Measurements from ENCODE around the gene BEST4. TPM values are rescaled to one million over a fixed set of nuclear protein-coding genes. Genes with fewer than 3 reads are reported as not detected.
"Not testable (repeated sequence)": the region's sequence is repeated elsewhere in the genome, so short reads cannot be mapped to it uniquely, and the experiment has no call there.

The BEST4 gene
- total RNA-seq, 1 experiment from 2014 or later = 0.05 TPM

DNA sequence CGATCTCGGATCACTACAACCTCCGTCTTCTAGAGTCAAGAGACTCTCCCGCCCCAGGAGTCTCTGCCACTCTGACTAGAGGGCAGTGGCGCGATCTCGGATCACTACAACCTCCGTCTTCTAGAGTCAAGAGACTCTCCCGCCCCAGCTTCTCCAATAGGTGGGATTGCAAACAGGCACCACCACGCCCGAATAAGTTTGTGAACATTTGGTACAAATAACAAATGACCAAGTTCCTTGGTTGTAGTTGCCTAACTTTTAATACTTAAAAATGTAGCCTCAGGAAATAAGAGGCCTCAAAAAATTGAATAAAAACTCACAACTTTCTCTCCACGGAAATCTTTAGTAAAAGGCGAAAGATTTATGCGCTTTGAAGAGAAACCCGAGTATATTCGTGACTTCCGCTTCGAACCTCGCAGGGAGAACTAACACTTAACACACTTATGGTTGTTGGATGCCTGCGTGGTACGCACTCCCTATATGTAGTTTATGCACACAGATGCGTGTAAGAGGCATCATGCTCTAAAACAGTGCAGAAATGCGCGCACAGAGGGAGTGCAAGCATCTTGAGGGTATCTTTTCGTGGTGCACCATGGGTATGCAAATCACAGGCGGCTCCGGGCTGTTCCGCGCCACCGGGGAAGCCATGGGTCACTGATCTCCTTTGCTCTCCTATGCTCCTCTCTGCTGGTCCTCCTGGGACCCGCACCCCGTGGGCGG lies 31.8 kb upstream of the BEST4 start:
- peak; percentile 77 for DNase-seq (ENCODE audit: low spot score)

DNA sequence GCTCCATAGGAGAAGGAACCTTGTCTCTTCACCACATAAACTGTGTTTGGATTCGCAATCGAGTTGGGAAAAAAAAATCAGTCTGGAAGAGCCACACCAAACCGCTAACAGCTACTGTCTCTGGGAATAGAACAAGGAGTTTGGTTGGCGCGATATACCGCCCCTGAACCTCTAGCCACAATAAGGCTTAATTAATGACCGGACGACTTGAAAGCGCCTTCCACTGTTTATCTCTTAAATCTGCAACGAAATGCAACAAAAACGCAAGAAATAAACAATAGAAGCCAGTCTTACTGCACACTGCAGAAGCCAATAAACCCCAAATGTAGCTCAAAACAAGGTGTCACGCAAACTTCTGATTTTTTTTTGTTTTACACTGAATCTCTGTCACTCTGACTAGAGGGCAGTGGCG lies 31.2 kb upstream of the BEST4 start:
- no peak for DNase-seq (ENCODE audit: low spot score)

DNA sequence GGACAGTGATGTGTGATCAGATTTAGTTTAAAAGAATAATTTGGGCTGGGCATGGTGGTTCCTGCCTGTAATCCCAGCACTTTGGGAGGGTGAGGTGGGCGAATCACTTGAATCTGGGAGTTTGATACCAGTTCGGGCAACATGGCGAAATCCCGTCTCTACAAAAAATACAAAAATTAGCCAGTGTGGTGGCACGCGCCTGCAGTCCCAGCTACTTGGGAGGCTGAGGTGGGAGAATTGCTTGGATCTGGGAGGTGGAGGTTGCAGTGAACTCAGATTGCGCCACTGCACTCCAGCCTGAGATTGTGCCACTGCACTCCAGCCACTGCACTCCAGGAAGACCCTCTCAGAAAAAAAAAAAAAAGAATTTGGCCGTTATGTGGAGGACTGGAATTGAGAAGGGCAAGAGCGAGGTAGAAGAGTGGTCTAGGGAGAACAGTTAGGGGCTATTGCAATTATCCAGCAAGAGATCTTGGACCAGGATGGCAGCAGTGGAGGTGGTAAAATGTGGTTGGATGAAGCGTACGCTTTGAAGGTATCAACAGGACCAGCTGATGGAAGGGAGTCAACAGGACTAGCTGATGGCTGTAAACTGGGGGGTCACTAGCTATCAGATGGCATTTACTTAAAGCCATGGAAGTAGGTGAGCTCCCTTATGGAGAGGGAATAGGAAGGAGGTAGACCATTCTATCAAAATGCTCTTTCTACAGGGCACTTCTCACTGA lies 30.0 kb upstream of the BEST4 start:
- DNase-seq (ENCODE audit: low spot score) = no peak

DNA sequence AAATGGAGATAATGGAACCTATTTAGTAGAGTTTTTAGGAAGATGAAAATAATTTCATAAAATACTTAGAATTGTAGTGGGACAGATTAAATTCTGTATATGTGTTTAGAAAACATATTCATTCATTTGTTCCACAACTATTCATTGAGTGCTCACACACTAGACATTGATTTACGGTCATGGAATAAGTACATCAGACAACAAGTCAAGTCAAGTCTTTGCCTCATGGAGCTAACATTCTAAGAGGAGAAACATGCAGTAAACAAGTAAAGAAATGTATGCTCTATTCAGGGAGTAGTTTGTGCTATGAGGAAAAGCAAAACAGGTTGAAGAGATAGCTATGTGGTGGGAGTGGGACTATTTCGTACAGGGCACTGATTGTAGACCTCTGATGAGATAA lies 29.3 kb upstream of the BEST4 start:
- no peak for DNase-seq (ENCODE audit: low spot score)

DNA sequence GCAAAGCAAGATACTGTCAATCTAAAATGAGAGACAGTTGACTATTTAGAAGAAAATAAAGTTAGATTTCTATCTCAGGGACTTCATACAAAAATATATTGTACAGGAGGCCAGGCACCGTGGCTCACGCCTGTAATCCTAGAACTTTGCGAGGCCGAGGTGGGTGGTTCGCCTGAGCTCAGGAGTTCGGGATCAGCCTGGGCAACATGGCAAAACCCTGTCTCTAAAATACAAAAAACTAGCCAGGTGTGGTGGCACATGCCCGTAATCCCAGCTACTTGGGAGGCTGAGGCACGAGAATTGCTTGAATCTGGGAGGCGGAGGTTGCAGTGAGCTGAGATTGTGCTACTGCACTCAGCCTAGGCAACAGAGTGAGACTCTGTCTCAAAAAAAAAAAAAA lies 28.0 kb upstream of the BEST4 start:
- not testable (repeated sequence) for DNase-seq (ENCODE audit: low spot score)

DNA sequence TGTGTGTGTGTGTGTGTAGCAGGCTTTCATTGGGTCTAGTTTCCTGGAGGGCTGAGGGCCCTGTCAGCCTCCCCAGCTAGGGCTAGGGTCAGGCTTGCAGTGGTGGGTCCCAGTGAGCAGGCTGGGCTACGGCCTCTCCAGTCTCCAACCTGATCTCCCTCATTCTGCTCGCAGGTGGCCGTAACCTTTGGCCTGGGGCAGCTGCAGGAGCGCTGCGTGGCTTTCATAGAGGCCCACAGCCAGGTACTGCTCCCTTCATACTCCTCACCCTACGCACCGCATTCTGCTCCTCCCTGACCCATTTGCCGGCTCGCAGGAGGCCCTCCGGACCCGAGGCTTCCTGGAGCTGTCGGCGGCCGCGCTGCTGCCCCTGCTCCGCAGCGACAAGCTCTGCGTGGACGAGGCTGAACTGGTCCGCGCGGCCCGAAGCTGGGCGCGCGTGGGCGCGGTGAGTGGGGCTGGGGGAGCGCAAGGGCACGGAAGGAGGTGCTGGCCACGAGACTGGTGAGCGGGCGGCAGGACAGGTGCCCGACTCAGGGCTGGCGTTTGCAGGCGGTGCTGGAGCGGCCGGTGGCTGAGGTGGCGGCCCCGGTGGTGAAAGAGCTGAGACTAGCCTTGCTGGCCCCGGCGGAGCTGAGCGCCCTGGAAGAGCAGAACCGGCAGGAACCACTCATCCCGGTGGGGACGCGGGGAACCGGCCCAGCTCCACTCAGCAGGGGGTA lies 25.0 kb upstream of the BEST4 start:
- DNase-seq (ENCODE audit: low spot score) = no peak

DNA sequence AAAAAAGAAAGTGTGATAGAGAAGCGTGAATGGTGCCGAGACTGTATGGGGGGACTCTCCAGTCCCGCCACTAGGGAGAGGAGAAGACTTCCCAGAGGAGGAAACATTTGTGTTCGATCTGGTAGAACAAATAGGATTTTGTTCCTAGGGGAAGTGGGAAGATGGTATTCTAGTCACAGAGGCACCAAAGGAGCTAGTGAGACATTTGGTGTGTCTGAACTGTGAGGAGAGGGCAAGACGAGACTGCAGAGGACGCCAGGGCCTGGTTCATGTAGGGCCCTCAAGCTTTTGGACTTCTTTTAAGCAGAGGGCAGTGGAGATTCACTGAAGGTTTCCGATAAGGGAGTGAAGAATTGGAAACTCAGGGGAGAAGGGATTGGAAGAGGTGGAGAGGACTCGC lies 23.3 kb upstream of the BEST4 start:
- no peak for DNase-seq (ENCODE audit: low spot score)

DNA sequence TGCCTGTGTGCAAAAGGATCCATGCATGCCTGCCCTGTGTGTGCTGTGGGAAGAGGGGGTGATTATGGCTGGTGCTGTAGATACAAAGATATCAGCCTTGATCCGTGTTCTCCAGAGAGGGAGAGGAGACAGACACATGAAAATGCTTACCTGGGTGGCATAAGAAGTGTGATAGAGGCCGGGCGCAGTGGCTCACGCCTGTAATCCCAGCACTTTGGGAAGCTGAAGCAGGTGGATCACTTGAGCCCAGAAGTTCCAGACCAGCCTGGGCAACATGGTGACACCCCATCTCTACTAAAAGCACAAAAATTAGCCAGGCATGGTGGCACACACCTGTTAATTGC lies 22.8 kb upstream of the BEST4 start:
- DNase-seq (ENCODE audit: low spot score) = not testable (repeated sequence)

DNA sequence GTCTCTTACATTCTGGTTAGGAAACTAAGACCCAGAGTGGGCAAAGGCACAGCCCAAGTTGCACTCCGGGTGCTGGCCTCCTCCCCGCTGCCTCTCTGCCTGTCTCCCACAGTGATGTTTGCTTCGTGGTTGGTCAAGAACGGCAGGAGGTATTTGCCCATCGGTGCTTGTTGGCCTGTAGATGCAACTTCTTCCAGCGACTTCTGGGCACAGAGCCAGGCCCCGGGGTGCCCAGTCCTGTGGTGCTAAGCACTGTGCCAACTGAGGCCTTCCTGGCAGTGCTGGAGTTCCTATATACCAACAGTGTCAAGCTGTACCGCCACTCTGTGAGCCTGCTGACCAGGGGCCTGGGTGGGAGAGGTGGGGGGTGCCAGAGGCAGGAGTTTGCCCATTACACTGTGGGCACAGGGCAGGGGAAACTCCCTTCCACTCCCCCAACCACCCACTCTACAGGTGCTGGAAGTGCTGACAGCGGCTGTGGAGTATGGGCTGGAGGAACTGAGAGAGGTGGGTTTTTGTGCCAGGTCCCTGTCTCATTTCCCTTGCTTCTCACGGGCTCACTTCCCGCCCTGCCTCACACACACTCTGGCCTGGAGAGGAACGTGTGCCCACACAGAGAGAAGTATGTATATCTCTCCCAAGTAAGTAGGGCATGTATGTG lies 22.3 kb upstream of the BEST4 start:
- peak; percentile 49 for DNase-seq (ENCODE audit: low spot score)

DNA sequence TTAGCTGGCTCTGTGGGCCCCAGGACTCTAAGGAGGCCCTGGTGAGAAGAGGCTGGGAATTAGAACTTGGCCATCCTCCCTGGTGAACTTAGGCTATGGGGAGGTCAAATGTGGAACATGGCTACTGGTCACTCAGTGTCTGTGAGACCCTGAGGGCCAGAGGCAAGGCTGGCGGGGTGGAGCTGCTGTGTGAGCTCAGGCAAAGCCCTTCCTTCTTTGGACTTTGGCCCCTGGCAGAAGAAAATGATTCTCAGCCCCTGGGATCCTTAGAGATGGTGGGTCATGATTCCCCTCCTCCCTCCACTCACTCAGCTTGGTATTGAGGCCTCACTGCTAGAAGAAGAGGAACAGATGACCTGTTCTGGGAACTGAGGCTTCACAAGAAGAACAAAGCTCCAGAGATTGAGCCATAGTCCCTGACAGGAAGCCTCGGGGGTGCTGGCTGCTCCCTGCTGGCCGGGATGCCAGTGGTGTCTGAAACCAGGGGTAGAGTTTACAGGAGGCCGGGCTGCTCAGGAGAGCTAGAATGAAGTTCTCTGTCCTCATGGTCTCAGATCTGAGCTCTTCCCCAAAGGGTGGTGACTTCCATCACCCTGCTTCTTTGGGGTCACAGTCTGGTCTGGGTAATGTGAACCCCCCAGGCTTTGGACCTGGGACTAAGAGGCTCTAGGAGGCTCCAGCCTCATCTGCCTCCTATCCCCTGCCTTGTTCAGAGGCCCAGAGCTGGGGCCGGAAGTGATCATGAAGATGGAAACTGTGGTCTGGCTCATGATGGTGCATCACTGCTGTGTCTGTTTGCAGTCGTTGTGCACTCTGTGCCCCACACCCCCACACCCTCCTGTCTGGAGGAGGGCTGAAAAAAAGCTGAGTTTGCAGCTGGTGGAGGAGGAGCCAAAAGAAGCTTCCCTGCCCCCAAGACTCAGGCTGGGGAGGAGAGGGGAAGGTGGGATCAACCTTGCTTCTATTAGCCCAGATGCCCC lies 21.3 kb upstream of the BEST4 start:
- DNase-seq (ENCODE audit: low spot score) = peak; percentile 35

DNA sequence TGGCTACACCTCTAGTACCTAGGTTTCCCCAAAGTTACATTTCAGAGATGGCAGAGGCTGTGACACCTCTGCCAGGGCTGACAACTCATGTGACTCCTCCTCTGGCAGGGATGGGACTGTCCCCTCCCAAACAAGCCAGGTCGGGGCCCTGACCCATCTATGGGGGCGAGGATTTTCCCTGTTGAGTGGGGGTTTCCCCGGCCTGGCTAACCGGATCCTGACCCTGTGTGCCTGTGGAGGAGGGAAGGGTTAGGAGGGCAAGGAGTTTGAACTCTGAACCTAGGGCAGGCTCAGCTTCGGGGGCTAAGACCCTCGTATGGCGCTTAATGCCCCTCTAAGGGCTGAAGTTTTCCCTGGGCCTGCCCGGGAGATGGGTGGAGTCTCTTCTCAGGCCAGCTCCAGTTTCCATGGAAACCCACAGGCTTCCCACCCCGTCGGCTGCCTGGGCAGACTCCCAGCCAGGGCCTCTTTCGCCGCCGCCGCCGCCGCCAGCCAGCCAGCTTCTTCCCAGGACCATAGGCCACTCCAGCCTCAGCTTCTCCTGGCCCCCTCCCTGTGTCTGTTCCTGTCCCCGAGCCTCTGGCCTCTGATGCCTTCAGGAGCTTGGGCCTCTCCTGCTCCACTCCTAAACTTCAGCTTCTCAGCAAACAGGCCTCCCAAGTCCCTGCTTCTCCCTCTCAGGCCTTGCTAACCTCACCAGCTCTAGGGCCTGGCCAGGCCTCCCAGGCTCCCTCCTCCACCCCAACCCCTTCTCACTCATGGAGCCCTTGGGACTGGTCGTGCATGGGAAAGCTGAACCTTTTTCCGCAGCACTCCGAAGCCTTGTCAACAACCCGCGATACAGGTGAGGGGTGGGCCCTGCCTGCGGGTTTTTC lies 20.3 kb upstream of the BEST4 start, which contains the start of gene BTBD19:
Gene BTBD19 (plus strand): TSS at position 461 of the 875 bp plus-strand sequence. CDS start 298 bp downstream, at position 759.
- DNase-seq (ENCODE audit: low spot score) = peak; percentile 79

DNA sequence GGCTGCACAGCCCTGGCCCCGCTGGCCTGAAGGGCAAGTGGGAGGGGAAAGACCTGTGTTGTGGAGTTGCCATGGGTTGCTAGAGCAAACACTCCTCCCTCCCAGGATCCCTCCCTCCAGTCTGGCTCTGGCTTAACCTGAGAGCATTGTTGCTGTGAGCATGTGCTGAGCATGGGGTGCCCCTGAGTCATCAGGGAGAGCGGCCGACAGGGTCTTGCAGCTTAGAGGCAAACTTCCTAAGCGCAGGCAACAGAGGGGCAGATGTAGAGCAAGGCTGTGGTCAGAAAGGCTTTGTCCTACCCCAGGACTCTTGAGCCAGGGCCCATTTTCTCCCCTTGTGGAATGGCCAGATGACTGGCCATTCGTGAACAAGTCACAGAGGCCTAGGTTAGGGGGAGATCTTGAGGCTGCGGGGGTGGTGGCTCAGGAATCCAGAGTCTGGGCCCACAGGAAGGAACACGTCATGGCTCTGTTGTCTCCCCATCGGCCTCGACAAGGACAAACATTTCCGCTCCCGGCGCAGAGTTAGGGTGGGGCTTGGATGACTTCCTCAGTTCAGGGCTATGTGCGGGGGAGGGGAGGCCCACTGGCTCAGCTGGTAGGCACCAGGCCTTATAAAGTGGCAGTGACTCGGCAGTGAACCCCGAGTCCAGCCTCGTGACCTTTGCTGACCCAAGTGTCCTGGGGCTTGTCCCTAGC lies 19.5 kb upstream of the BEST4 start:
- peak; percentile 99 for DNase-seq (ENCODE audit: low spot score)

DNA sequence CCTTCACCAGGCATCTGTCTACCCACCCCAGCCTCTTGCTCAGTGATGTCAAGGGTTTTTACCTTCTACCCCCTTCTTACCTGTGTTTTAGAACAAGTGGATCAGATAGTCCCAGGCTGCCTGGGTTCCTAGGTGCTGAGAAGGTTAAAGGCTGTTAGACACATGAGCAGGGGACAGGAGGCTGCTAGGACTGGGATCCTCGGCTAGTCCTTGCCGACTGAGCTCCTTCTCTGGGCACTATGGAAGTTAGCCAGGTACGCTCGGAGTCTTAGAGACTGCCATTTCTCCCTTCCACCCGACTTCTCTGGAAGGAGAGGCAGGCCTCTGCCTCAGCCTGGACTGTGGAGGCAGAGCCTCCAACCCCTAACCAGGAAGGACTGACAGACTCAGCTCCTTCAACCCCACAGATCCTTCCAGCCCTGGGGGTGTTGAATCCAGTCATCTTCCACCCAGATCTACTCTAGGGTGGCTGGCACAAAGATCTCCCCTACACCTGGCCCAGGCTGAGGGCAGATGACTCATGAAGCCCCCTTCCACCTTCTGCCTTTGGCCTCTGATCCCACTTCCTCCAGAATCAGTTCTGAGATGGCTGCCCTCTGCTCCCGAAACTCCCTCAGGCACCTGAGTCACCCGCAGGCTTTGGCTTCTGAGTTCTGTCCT lies 18.9 kb upstream of the BEST4 start, which contains the start of gene DYNLT4:
Gene DYNLT4 (minus strand): TSS at position 648 of the 660 bp plus-strand sequence. CDS start 683 bp downstream, outside the sequence.
- no peak for DNase-seq (ENCODE audit: low spot score)

DNA sequence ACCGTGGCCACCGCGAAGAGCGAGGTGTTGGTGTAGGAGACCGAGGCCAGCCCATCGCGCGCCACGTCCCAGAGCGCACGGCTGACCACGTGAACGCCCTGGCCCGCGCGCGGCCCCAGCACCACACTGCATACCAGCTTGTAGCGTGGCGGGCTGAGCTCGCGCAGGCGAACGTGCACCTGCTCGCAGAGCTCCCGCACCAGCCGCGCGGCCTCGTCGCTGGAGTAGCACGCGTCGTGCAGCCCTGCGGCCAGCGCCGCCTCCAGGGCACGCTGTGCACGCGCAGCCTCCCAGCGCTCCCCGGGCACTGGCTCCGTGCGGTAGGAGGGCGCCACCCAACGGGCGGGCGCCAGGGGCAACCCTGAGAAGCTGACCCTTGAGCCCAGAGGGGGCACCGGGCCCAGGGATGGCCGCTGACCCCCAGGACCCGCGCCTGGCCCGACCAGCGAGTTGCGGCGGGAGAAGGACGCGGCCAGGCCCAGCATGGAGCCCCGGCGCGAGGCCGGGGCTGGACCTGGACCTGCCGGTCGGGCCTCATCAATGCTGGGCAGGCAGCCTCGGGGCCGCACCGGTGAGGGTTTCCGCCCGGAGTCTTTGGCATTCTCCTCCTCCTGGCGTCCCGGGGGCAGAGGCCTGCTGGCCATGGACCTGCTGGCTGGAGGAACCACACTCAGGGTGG lies 18.2 kb upstream of the BEST4 start:
- DNase-seq (ENCODE audit: low spot score) = no peak

DNA sequence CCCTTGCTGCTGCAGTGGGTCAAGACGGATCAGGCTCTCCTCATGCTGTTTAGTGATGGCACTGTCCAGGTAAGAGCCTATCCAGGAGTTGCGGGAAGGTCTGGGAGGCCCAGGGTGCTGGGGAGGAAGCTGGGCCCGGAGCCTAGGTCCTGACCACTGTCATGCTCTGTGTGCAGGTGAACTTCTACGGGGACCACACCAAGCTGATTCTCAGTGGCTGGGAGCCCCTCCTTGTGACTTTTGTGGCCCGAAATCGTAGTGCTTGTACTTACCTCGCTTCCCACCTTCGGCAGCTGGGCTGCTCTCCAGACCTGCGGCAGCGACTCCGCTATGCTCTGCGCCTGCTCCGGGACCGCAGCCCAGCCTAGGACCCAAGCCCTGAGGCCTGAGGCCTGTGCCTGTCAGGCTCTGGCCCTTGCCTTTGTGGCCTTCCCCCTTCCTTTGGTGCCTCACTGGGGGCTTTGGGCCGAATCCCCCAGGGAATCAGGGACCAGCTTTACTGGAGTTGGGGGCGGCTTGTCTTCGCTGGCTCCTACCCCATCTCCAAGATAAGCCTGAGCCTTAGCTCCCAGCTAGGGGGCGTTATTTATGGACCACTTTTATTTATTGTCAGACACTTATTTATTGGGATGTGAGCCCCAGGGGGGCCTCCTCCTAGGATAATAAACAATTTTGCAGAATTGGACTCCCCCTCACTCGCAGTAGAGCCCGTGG lies 17.5 kb upstream of the BEST4 start:
- no peak for DNase-seq (ENCODE audit: low spot score)

DNA sequence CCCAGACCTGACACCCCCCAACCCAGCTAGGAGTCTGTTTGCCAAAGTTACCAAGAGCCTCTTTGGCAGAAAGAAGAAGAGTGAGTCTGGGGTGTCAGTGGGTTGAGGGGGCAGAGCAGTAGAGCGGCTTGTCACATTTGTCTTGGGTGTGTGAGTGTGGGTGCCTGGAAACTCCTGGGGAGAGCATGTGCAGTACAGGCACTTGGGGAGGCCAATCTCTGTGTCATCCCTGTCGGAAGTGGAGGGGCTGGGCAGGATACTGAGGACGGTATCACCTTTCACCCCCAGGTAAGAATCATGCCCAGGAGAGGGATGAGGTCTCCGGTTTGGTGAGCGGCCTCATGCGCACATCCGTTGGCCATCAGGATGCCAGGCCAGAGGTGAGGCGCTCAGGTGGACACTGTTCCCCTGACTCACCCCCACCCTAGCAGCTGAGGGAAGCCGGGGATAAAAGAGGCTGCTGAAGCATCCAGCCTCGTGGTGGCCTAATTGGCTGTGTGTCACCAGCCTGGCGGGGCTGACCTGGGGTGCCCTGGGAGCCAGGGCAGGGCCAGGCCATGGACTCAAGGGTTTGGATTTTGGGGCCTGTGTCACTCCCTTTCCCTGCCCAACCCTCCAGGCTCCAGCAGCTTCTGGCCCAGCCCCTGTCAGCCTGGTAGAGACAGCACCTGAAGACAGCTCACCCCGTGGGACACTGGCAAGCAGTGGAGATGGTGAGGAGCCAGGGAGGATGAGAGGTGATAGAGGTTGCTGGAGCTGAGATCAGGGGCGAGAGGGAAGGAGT lies 15.5 kb upstream of the BEST4 start:
- DNase-seq (ENCODE audit: low spot score) = no peak

DNA sequence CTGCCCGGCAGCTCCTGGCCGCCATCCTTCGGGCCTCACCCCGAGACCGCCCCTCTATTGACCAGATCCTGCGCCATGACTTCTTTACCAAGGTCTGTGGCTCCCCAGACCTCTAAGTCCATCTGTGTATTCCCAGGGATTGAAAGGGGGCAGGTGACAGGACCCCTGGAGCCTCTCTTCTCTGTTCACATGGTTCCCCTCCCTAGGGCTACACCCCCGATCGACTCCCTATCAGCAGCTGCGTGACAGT lies 15.0 kb upstream of the BEST4 start:
- no peak for DNase-seq (ENCODE audit: low spot score)
